ENCODE data around the gene HSD17B4. TPM values are rescaled to one million over a fixed set of nuclear protein-coding genes. Genes with fewer than 3 reads are reported as not detected.

HSD17B4 gene
- total RNA-seq, 1 experiment from 2014 or later: 107 TPM

- POLR2A ChIA-PET: no interaction called here
- H3K4me3 ChIP-seq (ENCODE audit: low read depth in 2 of 2, low read length in 2 of 2): no peak overlapping the region
- peaks cover 3% of the 10 kb centered on the region; the same call in 1 of the 2 replicates for H3K4me1 ChIP-seq (ENCODE audit: control insufficient read depth, insufficient read depth, low read length)
- no TSS peak for BruUV-seq (replicated peaks)
- H3K27ac ChIP-seq (ENCODE audit: low read length): no peak overlapping the region
- intact Hi-C loops (cut with micrococcal nuclease; ENCODE audit: unreplicated experiment): no loop called here
- CTCF ChIA-PET: no interaction called here
- DNase-seq (ENCODE audit: low read depth, low spot score): no peak
- no peaks in the 10 kb centered on the region for H3K9me3 ChIP-seq (ENCODE audit: control insufficient read depth, insufficient read depth, low read depth, low read length)
- no peak for TF ChIP-seq REST (IDR thresholded peaks at IDR 0.05; ENCODE audit: insufficient read depth in 1 of 2, low read depth in 2 of 2, low read length in 1 of 2)
- no peak for TF ChIP-seq POLR2AphosphoS5 (IDR thresholded peaks at IDR 0.05; ENCODE audit: low read depth, low read length)
- TF ChIP-seq TCF7L2 (IDR thresholded peaks at IDR 0.05; ENCODE audit: low read depth, low read length): no peak
- TF ChIP-seq CTCF (IDR thresholded peaks at IDR 0.05): no peak
- no peak for TF ChIP-seq SIN3A (IDR thresholded peaks at IDR 0.05; ENCODE audit: borderline replicate concordance, insufficient read depth, low read depth, low read length)
- no peaks in the 10 kb centered on the region for H3K27me3 ChIP-seq (ENCODE audit: control insufficient read depth, insufficient read depth, low read length)
- in situ Hi-C loops (cut with HindIII; ENCODE audit: low pct_unique_long_range_greater_than_20kb, low sequenced_read_pairs): no loop called here
- peaks cover 2% of the 10 kb centered on the region; the same call in 1 of the 2 replicates for H3K36me3 ChIP-seq (ENCODE audit: control insufficient read depth, insufficient read depth, low read length)
- ATAC-seq: no peak
These were observed 72.2 kb downstream of the HSD17B4 start for GRCh38 chr5:119524485-119524884.

GRCh38 chr5:119527351-119527750 is 75.1 kb downstream of the HSD17B4 start:
- H3K36me3 ChIP-seq (ENCODE audit: control insufficient read depth, insufficient read depth, low read length): peaks cover 2% of the 10 kb centered on the region; the same call in 1 of the 2 replicates
- intact Hi-C loops (cut with micrococcal nuclease; ENCODE audit: unreplicated experiment) (no loop called here), in situ Hi-C loops (cut with HindIII; ENCODE audit: low pct_unique_long_range_greater_than_20kb, low sequenced_read_pairs) (no loop called here)
- ChIA-PET CTCF (no interaction called here), POLR2A (no interaction called here)
- ATAC-seq: no peak
- no peaks in the 10 kb centered on the region for H3K9me3 ChIP-seq (ENCODE audit: control insufficient read depth, insufficient read depth, low read depth, low read length)
- H3K27ac ChIP-seq (ENCODE audit: low read length): no peak overlapping the region
- peaks cover 3% of the 10 kb centered on the region; the same call in 1 of the 2 replicates for H3K4me1 ChIP-seq (ENCODE audit: control insufficient read depth, insufficient read depth, low read length)
- no peak overlapping the region for H3K4me3 ChIP-seq (ENCODE audit: low read depth in 2 of 2, low read length in 2 of 2)
- no peak for TF ChIP-seq REST (IDR thresholded peaks at IDR 0.05; ENCODE audit: insufficient read depth in 1 of 2, low read depth in 2 of 2, low read length in 1 of 2)
- TF ChIP-seq TCF7L2 (IDR thresholded peaks at IDR 0.05; ENCODE audit: low read depth, low read length): no peak
- no peak for TF ChIP-seq CTCF (IDR thresholded peaks at IDR 0.05)
- no peak for TF ChIP-seq POLR2AphosphoS5 (IDR thresholded peaks at IDR 0.05; ENCODE audit: low read depth, low read length)
- TF ChIP-seq SIN3A (IDR thresholded peaks at IDR 0.05; ENCODE audit: borderline replicate concordance, insufficient read depth, low read depth, low read length): no peak
- no TSS peak for BruUV-seq (replicated peaks)
- no peaks in the 10 kb centered on the region for H3K27me3 ChIP-seq (ENCODE audit: control insufficient read depth, insufficient read depth, low read length)
- no peak for DNase-seq (ENCODE audit: low read depth, low spot score)
